ENCODE data around the gene PEX10.

The PEX10 gene

DNA sequence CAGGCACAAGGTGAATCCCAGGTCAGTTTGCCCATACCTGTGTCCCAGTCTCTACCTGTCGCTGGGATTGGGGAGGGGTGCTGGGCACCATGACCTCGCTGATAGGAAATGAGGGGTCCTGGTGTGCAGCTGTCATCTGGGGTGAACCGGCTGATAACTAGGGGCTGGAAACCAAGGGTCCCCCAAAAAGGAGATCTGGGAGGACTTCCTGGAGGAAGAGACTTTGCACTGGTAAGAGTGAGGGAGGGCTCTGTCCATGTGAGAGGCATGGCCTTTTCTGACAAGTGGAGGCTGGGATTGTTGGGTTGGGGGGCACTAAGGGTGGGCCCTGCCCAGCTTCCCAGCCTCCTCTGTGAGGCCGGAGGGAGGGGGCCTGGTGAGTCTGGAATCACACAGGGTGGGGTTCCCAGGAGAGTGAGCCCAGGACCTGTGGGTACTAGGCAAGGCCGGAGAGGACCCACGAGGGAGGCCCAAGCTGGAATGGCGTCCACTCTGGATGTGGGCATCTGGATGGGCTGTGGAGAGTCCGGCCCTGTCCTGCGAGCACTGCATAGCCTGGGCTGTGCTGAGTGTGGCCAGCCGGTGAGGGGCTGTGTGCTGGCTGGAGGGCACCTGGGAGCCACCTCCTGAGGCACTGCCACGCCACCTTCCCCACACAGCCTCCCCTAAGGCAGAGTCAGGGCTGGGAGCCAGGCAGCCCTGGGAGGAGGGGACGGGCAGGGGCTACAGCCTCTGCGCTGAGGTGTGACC, 4.9 kb upstream of the PEX10 start:
- no peak overlapping the region for H3K4me3 ChIP-seq (ENCODE audit: low read depth in 1 of 2, low read length in 1 of 2)
- no peaks in the 10 kb centered on the region for H3K9me3 ChIP-seq
- no peak for TF ChIP-seq CTCF (IDR thresholded peaks at IDR 0.05)
- H3K27ac ChIP-seq = no peak overlapping the region
- H3K36me3 ChIP-seq = no peaks in the 10 kb centered on the region
- peaks cover 51% of the 10 kb centered on the region for H3K27me3 ChIP-seq
- H3K4me1 ChIP-seq (ENCODE audit: control insufficient read depth in 1 of 2, insufficient read depth in 1 of 2, low read depth in 1 of 2, low read length in 1 of 2) = peaks cover 19 to 28% of the 10 kb centered on the region in 2 experiments

DNA sequence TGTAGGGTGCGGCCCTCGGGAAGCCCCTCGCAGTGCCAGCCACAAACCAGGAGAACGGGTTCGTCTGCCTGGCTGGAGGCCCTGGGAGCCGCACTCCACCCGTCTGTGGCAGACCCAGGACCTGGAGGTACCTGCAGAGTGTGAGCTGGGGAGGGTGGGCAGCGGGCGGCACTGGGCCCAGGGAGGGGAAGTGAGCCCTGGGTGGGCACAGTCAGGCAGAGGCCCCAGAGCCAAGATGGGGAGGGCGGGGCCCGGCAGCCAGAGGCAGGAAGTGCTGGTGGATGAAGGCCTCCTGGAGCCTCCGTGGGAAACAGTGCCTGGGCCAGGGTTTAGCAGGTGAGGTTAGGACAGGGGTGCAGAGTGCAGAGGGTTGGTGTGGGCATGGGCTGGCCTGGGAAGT, 4.0 kb upstream of the PEX10 start:
- H3K4me3 ChIP-seq (ENCODE audit: low read depth in 1 of 2, low read length in 1 of 2) = no peak overlapping the region
- TF ChIP-seq CTCF (IDR thresholded peaks at IDR 0.05) = no peak

DNA sequence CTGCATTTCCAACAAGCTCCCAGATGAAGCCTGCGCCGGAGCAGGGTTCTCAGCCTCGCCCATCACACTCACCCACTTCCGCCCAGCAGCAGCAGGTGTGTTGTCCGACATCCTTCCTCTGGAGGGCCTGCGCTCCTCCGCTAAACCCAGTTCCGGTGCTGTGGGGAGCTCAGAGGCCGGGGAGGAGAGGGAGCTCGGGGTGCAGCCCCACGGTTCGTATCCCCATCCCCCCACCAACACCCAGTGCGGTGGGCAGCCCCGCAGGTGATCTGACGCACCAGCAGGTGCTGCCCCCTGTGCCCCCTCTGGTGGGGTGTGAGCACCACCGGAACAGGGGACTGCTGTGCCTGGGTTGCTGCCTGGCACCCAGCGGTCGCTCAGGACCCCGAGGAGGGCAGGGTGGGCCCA, 3.4 kb upstream of the PEX10 start:
- Histone ChIP-seq H3K9me3 (no peaks in the 10 kb centered on the region), H3K27me3 (peaks cover 51% of the 10 kb centered on the region), H3K4me3 (ENCODE audit: low read depth in 1 of 2, low read length in 1 of 2) (no peak overlapping the region), H3K27ac (no peak overlapping the region), H3K4me1 (ENCODE audit: control insufficient read depth in 1 of 2, insufficient read depth in 1 of 2, low read depth in 1 of 2, low read length in 1 of 2) (peaks cover 26 to 36% of the 10 kb centered on the region in 2 experiments), H3K36me3 (no peaks in the 10 kb centered on the region)
- TF ChIP-seq CTCF (IDR thresholded peaks at IDR 0.05) = no peak

More for the DNA sequence above, 4.0 kb upstream of the PEX10 start:
- no peaks in the 10 kb centered on the region for H3K9me3 ChIP-seq
- H3K27ac ChIP-seq = no peak overlapping the region
- no peaks in the 10 kb centered on the region for H3K36me3 ChIP-seq
- peaks cover 51% of the 10 kb centered on the region for H3K27me3 ChIP-seq
- peaks cover 26 to 36% of the 10 kb centered on the region in 2 experiments for H3K4me1 ChIP-seq (ENCODE audit: control insufficient read depth in 1 of 2, insufficient read depth in 1 of 2, low read depth in 1 of 2, low read length in 1 of 2)

DNA sequence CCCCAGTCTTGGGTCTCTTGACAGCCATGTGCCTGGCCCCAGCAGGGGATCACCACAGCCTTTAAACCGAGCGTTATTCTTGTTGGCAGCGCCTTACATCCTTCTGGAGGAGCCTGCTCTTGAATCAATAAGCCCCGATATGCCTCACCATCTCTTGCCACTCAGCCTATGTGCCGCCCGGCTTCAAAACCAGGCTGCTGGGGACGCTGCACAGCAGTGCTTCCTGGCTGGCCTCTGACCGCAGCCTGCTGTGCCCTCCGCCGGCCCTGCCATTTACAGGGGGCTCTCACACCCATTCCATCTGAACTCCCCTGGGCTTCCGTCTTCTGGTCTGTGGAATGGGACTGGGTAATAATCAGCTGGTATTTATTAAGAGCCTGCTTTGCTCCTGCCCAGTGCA, 3.0 kb upstream of the PEX10 start:
- no peak overlapping the region for H3K4me3 ChIP-seq (ENCODE audit: low read depth in 1 of 2, low read length in 1 of 2)
- no peak overlapping the region for H3K27ac ChIP-seq
- H3K4me1 ChIP-seq (ENCODE audit: control insufficient read depth in 1 of 2, insufficient read depth in 1 of 2, low read depth in 1 of 2, low read length in 1 of 2) = peaks cover 26 to 36% of the 10 kb centered on the region in 2 experiments
- H3K9me3 ChIP-seq = no peaks in the 10 kb centered on the region
- TF ChIP-seq CTCF (IDR thresholded peaks at IDR 0.05) = no peak
- peaks cover 51% of the 10 kb centered on the region for H3K27me3 ChIP-seq
- no peaks in the 10 kb centered on the region for H3K36me3 ChIP-seq

- Histone ChIP-seq H3K4me3 (ENCODE audit: low read depth in 1 of 2, low read length in 1 of 2) (peak overlapping the region in 1 of 2 experiments; percentile 24), H3K27ac (no peak overlapping the region), H3K9me3 (no peaks in the 10 kb centered on the region), H3K4me1 (ENCODE audit: control insufficient read depth in 1 of 2, insufficient read depth in 1 of 2, low read depth in 1 of 2, low read length in 1 of 2) (peaks cover 26 to 36% of the 10 kb centered on the region in 2 experiments), H3K36me3 (no peaks in the 10 kb centered on the region), H3K27me3 (peaks cover 51% of the 10 kb centered on the region)
- TF ChIP-seq CTCF (IDR thresholded peaks at IDR 0.05) = peak; percentile 92
Measured at GRCh38 chr1:2414297-2414958, 2.1 kb upstream of the PEX10 start.

All from neutrophil (primary cell).